Activated CD8-positive, alpha-beta memory T cell treated with anti-CD3 and anti-CD28 coated beads, Interleukin-2, amount 50 U/mL, for 1 hour (primary cell): ENCODE results near the gene AP3S2.

Source experiments
- DNase-seq: peaks from one replicate; pipeline ENCODE4 v3.0.0-alpha.2; 2020; ENCODE audit errors: extremely low read depth

The AP3S2 gene

GRCh38 chr15:89814112-89814742, 79.6 kb downstream of the AP3S2 start:
- no peak for DNase-seq

- no peak for DNase-seq
Observed at GRCh38 chr15:89813381-89814111, 80.2 kb downstream of the AP3S2 start.

GRCh38 chr15:89812847-89813320, 80.9 kb downstream of the AP3S2 start:
- DNase-seq = no peak

- DNase-seq = no peak
Observed at GRCh38 chr15:89812011-89812846, 81.6 kb downstream of the AP3S2 start.

- no peak for DNase-seq
Observed at GRCh38 chr15:89810837-89811236, 83.0 kb downstream of the AP3S2 start.

GRCh38 chr15:89809787-89810148, 84.0 kb downstream of the AP3S2 start:
- no peak for DNase-seq

GRCh38 chr15:89809093-89809786, 84.6 kb downstream of the AP3S2 start:
- DNase-seq = no peak

- DNase-seq = no peak
Observed at GRCh38 chr15:89808160-89808870, 85.5 kb downstream of the AP3S2 start.

GRCh38 chr15:89807689-89808088, 86.1 kb downstream of the AP3S2 start:
- no peak for DNase-seq

- no peak for DNase-seq
Observed at GRCh38 chr15:89806559-89807550, 86.9 kb downstream of the AP3S2 start.

GRCh38 chr15:89806210-89806558, 87.6 kb downstream of the AP3S2 start:
- no peak for DNase-seq

- no peak for DNase-seq
Observed at GRCh38 chr15:89805241-89806209, 88.3 kb downstream of the AP3S2 start.

- DNase-seq = no peak
Observed at GRCh38 chr15:89803941-89804800, 89.6 kb downstream of the AP3S2 start.

GRCh38 chr15:89802986-89803824, 90.6 kb downstream of the AP3S2 start:
- DNase-seq = no peak

- no peak for DNase-seq
Observed at GRCh38 chr15:89802231-89802928, 91.4 kb downstream of the AP3S2 start.

GRCh38 chr15:89801471-89802195, 92.2 kb downstream of the AP3S2 start:
- no peak for DNase-seq
